Anterior cingulate cortex (tissue), 58 donors: Measurements from ENCODE around the gene APH1A.
"Not testable (repeated sequence)": the region's sequence is repeated elsewhere in the genome, so short reads cannot be mapped to it uniquely, and the experiment has no call there.

Experiments
- DNase-seq, 58 donors: peaks; one replicate each; lab custom pipeline; 2025; lab: John Stamatoyannopoulos, UW

The APH1A gene

DNA sequence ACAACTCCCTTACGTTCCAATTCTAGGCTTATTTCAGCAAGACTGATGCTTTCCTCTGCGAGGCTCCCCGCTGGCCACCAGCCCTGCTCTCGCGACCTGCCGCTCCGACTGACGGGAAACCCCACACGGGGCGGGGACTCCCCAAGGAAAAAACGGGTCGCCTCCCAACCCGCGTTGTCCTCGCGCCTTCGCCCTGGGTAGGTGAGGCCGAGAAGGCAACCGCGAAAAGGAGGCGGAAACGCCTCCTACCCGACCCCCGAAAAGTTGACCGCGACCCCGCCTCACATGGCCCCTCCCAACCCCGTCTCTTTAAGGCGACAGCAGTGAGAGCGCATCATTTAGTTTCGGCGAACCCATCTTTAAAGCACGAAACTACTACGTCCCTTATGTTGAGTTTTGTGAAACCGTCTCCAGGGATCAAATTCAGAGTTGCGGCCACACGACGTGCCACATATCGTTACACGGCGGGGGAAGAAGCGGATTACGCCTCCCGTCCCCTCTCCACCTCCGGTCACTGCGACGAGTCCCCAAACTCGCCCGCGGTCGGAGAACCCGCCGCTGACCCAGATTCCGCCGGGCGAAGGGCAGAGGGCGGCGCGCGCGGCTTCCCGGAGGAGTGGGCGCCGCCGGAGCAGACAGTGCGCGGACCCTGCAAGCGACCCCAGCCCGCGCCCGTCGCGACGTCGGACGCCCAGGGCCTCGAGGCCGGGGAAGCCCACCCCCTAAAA is 34.1 kb downstream of the APH1A start:
- DNase-seq, result peak in 57 of 58 donors; percentile 13 to 83 (median 58)

DNA sequence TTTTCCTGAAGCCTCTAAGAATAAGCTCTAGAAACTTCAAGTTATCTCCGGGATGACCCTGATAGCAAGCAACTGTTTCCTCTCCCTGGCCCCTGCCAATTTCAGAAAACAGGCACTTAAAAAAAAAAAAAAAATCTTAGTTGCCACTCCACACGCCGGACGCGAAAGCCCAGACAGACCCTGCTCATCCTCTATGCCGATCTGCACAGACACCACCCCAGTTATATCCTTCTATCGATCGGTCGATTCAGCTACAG is 34.6 kb downstream of the APH1A start:
- peak in 1 of 58 donors; percentile 51 for DNase-seq

DNA sequence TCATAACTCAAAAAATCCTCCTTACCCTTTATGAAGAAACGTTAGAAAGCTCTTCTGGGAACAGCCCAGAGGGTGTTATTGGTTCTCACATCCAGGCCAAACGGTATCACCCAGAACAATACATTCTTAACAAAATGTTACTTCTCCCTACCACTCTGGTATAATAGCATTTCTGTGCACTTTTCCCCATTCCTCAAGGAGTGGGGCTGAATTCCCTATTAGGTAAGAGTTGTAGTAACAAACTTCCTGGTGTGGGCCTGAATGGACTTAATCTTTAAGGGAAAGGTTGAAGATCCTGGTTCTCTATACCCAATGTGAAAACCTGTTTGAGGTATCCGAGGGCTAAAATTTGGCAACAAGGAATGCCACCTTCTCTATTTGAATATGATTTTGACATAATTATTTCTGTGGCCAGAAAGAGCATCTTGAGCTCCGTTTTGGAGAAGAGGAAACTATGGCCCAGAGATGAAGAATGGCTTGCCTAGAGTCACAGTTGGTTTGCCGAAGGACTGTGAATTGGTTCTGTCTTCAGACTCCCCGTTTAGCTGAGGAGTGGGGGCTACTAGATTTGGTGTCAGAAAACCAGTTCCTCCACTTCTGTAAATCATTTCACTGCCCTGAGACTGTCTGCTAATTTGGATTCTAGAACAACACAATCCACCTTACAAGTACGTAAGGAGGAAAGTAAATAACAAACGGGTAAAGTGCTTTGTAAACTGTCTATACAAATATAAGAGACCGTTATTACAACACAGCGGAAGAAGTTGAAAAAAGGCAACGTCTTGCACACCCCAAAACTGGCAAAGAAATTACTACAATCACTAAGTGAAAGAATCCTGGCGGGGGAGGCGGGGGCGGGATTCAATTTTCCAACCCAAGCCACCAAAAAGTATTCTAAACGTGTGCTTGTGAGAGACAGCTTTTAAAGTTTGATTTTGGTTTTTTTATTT is 35.2 kb downstream of the APH1A start:
- peak in 1 of 58 donors; percentile 3 for DNase-seq

DNA sequence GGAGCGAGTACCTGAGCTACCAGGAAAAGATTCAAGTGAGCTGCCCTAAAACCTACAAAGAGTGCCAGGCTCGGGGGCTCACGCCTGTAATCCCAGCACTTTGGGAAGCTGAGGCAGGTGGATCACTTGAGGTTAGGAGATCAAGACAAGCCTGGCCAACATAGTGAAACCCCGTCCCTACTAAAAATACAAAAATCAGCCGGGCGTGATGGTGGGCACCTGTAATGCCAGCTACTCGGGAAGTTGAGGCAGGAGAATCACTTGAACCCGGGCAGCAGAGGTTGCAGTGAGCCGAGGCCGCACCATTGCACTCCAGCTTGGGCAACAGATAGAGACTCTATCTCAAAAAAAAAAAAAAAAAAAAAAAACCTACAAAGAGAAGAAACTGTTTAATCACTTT is 35.9 kb downstream of the APH1A start:
- not testable (repeated sequence) for DNase-seq

DNA sequence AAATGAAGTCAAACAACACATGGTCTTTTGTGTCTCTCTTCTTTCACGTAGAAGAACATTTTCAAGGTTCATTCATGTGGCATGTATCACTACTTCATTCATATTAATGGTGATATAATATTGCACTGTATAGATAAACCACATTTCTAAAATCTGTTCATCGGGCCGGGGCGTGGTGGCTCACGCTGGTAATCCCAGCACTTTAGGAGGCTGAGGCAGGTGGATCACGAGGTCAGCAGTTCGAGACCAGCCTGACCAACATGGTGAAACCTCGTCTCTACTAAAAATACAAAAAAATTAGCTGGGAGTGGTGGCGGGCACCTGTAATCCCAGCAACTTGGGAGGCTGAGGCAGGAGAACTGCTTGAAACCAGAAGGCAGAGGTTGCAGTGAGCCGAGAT is 40.6 kb downstream of the APH1A start:
- DNase-seq, result not testable (repeated sequence)

DNA sequence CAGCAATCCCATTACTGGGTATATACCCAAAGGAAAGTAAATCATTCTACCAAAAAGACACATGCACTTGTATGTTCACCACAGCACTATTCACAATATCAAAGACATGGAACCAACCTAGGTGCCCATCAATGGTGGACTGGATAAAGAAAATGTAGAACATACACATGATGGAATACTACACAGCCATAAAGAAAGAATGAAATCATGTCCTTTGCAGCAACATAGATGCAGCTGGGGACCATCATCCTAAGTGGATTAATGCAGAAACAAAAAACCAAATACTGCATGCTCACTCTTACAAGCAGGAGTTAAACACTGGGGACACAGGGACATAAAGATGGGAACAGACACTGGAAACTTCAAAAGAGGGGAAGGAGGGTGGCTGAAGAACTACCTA is 41.6 kb downstream of the APH1A start:
- no peak for DNase-seq

DNA sequence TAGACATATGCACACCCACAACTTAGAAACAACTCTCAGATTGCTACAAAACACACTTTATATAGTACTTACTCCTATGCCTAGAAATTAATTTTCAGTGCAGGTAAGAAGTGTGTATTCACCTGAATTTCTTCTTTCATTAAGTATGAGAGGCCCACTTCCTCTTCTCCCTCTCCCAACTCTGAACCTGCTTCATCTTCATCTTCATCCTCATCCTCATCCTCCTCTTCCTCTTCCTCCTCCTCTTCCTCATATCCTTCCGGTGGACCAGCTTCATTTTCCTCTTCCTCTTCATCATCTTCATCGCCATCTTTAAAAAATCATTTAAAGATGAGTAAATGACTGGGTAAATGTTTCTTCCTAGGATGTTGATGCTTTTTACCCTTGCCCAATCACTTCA is 42.3 kb downstream of the APH1A start:
- no peak for DNase-seq

DNA sequence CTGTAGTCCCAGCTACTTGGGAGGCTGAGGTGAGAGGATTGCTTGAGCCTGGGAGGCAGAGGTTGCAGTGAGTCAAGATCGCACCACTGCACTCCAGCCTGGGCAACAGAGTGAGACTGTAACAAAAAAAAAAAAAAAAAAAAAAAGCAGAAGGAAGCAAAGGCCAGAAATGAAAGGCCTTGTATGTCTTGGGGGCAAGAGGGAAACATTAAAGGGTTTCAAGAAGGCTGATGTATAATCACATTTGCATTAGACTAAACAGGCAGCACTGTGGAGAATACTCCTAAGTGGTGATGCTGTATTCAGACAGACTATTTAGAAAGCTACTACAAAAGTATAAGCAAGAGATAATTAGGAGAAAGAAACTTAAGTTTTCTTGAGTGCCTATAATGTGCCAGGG is 43.3 kb downstream of the APH1A start:
- no peak for DNase-seq

DNA sequence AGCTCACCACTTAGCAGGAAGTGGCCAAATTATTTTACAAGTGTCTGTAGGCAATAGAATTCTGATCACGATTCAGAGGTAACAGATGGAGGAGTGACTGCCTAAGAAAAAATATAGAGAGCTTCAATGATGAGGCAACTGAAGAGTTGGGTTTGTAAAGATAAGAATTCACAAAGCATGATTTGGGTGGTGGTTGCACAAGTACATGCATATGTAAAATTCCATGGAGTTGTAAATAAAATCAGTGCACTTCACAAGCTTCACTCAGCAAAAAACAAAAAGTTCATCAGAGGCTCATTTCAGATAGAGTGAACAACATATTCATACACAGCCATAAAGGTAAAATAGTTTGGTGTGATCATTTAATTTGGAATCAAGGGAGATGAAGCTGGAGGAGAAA is 43.8 kb downstream of the APH1A start:
- no peak for DNase-seq

DNA sequence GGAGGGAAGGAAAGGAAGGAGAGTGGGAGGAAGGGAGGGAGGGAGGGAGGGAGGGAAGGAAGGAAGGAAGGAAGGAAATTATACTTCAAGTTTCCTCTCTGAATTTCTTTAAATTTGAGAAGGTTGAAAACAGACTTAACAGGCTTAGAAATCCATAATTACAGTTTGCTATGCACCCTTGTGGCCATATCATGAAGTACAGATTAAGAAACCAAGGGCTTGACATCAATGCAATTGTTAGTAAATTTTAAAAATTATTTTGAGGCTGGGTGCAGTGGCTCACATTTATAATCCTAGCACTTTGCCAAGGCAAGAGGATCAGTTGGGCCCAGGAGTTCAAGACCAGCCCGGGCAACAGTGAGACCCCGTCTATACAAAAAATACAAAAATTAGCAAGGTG is 47.3 kb downstream of the APH1A start:
- DNase-seq, result no peak

DNA sequence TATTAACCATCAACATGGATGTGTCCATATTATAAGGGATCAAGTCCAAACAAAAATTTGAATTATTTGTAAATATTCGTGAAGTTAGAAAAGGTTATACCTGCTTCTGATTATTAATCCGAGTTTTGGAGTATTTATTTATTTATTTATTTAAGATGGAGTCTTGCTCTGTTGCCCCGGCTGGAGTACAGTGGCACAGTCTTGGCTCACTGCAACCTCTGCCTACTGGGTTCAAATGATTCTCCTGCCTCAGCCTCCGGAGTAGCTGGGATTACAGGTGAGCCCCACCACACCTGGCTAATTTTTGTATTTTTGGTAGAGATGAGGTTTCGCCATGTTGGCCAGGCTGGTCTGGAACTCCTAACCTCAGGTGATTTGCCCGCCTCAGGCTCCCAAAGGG is 53.0 kb downstream of the APH1A start:
- not testable (repeated sequence) for DNase-seq
